PFSK-1 (cell line): Measurements from ENCODE around the gene FOXE1. TPM values are rescaled to one million over a fixed set of nuclear protein-coding genes. Genes with fewer than 3 reads are reported as not detected.

Experiments
- FOXP2 ChIP-seq: optimal IDR thresholded peaks from 2 replicates; pipeline ENCODE3; 2011; ENCODE audit warnings: borderline replicate concordance, control low read depth, inconsistent platforms; ENCODE audit not compliant: insufficient read depth; ENCODE audit errors: extremely low read length, extremely low read depth
- POLR2AphosphoS5 ChIP-seq: IDR thresholded peaks from 2 replicates; pipeline ENCODE4 v1.6.1; 2012; ENCODE audit warnings: low read depth, mild to moderate bottlenecking, control low read depth, low read length, moderate library complexity
- SIN3A ChIP-seq: IDR thresholded peaks from 2 replicates; pipeline ENCODE4 v1.6.1; 2012; ENCODE audit warnings: mild to moderate bottlenecking, low read length, moderate library complexity, borderline replicate concordance; ENCODE audit not compliant: insufficient read depth
- TAF1 ChIP-seq: IDR thresholded peaks from 2 replicates; pipeline ENCODE4 v1.6.1; 2012; ENCODE audit warnings: low read length, control low read depth, borderline replicate concordance; ENCODE audit not compliant: insufficient read depth
- polyA plus RNA-seq: library from polyadenylated mRNA; unstranded; fragments of >200 nt; gene quantifications from one replicate; pipeline ENCODE4 v1.2.1, GENCODE V29; 2012; ENCODE audit warnings: low read depth, missing spikeins; ENCODE audit not compliant: insufficient read length
- TF ChIP-seq, protein P1 (sequence below), 2 experiments: IDR thresholded peaks; 2 replicates each; pipeline versions ENCODE4 v1.6.1 to v1.8.0; 2011 to 2012; ENCODE audit warnings: low read depth in 2 of 2, low read length in 2 of 2, control low read depth in 1 of 2, inconsistent platforms in 1 of 2, mild to moderate bottlenecking in 1 of 2, moderate library complexity in 1 of 2; ENCODE audit not compliant: insufficient read depth in 1 of 2

Gene FOXE1
- polyA plus RNA-seq: 0.21 TPM

DNA sequence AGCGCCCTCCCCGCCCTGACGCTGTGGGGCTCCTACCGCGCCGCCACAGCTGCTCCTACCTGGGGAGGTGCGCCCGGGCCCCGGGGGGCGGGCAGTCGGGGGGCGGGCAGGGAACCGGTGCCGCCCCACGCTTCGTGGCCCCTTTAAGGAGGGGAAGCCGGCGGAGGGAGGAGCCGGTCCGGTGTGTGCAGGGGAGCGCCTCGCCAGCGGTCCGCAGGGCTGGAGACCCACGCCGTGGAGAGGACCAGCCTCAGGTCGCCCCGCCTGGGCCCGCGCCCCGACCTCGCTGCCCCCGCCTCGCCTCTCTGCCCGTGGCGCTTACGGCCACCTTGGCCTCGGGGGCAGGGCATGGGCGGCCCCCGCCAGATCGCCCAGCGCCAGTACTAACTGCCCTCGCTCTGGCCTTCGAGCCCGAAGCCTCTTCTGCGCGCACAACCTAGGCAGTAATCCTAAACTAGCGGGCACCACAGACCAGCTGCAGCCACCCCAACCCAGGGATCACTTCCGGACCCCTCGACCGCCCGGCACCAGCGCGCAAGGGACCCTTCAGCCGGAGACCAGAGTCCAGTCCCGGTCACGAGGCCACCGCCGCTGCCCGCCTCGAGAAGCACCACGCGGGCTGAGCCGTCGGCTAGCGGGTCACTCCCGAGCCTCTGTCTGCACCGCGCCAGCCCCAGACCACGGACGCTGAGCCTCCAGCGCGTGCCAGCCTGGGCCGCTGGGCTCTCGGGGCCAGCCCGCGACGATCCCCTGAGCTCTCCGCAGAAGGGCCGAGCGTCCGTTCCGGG lies at the start of gene FOXE1:
Gene FOXE1, plus strand, starts transcription at position 171 of the 788 bp plus-strand sequence. CDS start 689 bp downstream, outside the sequence.
- TF ChIP-seq FOXP2 (no peak), POLR2AphosphoS5 (no peak), TAF1 (no peak), SIN3A (no peak)
- TF ChIP-seq, protein P1, sequence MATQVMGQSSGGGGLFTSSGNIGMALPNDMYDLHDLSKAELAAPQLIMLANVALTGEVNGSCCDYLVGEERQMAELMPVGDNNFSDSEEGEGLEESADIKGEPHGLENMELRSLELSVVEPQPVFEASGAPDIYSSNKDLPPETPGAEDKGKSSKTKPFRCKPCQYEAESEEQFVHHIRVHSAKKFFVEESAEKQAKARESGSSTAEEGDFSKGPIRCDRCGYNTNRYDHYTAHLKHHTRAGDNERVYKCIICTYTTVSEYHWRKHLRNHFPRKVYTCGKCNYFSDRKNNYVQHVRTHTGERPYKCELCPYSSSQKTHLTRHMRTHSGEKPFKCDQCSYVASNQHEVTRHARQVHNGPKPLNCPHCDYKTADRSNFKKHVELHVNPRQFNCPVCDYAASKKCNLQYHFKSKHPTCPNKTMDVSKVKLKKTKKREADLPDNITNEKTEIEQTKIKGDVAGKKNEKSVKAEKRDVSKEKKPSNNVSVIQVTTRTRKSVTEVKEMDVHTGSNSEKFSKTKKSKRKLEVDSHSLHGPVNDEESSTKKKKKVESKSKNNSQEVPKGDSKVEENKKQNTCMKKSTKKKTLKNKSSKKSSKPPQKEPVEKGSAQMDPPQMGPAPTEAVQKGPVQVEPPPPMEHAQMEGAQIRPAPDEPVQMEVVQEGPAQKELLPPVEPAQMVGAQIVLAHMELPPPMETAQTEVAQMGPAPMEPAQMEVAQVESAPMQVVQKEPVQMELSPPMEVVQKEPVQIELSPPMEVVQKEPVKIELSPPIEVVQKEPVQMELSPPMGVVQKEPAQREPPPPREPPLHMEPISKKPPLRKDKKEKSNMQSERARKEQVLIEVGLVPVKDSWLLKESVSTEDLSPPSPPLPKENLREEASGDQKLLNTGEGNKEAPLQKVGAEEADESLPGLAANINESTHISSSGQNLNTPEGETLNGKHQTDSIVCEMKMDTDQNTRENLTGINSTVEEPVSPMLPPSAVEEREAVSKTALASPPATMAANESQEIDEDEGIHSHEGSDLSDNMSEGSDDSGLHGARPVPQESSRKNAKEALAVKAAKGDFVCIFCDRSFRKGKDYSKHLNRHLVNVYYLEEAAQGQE (IDR thresholded peaks at IDR 0.05; ENCODE audit: insufficient read depth in 1 of 2, low read depth in 2 of 2, low read length in 2 of 2): no peak

DNA sequence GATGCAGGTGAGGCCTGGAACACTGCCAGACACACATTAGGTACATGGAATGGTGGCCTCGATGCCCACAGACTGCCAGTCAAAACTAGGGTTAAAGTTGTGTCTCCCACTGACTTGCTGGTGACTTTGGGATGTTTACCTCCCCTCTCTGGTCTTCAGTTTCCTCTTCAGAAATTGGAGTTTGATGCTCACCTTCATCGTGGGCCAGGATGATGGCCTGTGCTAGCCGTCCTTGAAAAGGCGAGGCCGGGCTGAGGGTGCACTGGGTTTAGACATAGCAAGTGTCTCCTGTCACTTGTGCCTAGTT lies 49.0 kb upstream of the FOXE1 start:
- TF ChIP-seq POLR2AphosphoS5 (no peak), FOXP2 (no peak), SIN3A (no peak), TAF1 (no peak)
- TF ChIP-seq, protein P1 (IDR thresholded peaks at IDR 0.05; ENCODE audit: insufficient read depth in 1 of 2, low read depth in 2 of 2, low read length in 2 of 2): no peak

DNA sequence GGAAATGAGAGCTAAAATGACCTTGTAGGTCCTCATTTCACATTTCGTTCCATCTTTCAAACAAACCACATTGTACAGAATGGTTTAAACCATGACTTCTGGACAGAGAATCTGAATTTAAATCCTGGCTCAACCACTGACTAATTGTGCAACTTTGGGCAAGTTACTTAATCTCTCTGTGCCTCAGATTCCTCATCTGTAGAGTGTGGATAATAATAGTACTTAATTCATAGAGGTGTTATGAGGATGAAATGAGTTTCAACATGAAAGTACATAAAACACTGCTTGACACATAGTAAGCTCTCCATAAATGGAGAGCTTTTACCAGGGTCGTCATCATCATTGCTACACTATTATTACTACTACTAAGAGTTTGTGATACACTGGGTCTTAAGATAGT lies 46.3 kb upstream of the FOXE1 start:
- TF ChIP-seq, protein P1 (IDR thresholded peaks at IDR 0.05; ENCODE audit: insufficient read depth in 1 of 2, low read depth in 2 of 2, low read length in 2 of 2): no peak
- TF ChIP-seq SIN3A (no peak), FOXP2 (no peak)

DNA sequence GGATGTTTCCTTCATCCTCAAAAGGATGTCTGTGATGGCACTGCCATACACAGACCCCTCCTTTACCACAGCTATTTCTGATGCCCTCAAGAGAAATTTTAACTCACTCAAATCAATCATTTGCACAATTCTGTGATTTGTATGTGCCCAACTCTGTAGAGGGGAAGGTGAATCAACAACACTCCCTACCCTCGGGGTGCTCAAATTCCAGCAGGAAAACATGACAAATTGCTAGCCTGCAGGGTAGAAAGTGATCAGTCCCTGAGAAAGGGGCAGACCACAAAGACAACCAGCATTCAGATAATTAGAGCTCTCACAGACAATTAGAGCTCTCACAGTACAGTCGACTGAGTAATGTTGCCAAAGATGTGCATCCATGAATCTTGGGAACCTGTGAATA lies 45.3 kb upstream of the FOXE1 start:
- TF ChIP-seq, protein P1 (IDR thresholded peaks at IDR 0.05; ENCODE audit: insufficient read depth in 1 of 2, low read depth in 2 of 2, low read length in 2 of 2): no peak
- TF ChIP-seq TAF1 (no peak), FOXP2 (no peak), POLR2AphosphoS5 (no peak), SIN3A (no peak)

DNA sequence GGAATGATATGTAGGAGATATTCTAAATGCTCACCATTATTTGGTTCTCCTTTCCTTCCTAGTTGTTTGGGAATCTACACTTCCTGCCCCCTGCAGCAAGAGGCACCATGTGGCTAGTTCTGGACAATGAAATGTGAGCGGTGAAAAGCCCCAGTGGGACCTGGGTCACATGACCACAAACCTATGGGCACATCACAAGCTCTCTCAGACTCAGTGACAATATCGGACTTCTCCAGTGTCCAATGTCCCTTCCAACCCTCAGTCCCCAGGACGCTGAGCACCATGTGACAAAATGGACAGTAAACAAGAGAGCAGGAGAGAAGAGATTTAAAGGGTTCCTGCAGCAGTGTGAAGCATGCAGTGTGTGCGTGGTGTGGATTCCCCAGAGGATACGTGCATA lies 44.6 kb upstream of the FOXE1 start:
- TF ChIP-seq POLR2AphosphoS5: no peak
